CD14-positive monocyte (primary cell): ENCODE data around the gene CYLD. TPM values are rescaled to one million over a fixed set of nuclear protein-coding genes. Genes with fewer than 3 reads are reported as not detected.
A peak's percentile ranks its signal among the peaks of the same experiment; 100 is the strongest.

Experiments used
- DNase-seq, 3 donors: peaks; one replicate each; pipeline ENCODE4 v3.0.0-alpha.2; 2011 to 2022
- H2AFZ ChIP-seq: 2 replicates; pipeline ENCODE4 v1.6.0; 2012; ENCODE audit warnings: mild to moderate bottlenecking, low read depth, low read length, inconsistent platforms; ENCODE audit not compliant: insufficient read depth, poor library complexity, severe bottlenecking
- H3K27ac ChIP-seq, 2 donors: 1 replicate in 1 of 2; 2 replicates in 1 of 2; pipeline ENCODE4 v1.5.1; 2012 to 2013; ENCODE audit warnings: low read length in 2 of 2, control low read depth in 1 of 2, inconsistent platforms in 1 of 2, low read depth in 1 of 2, mild to moderate bottlenecking in 1 of 2
- H3K27me3 ChIP-seq, 2 donors: one replicate each; pipeline versions ENCODE4 v1.6.0 to v1.6.1; 2011 to 2013; ENCODE audit warnings: low read length in 2 of 2; ENCODE audit not compliant: control insufficient read depth in 2 of 2, insufficient read depth in 2 of 2
- H3K36me3 ChIP-seq, 2 donors: replicated peaks in 1 of 2; 1 replicate in 1 of 2; 2 replicates in 1 of 2; pipeline versions ENCODE4 v1.5.1 to v1.6.1; 2012 to 2013; ENCODE audit warnings: low read length in 2 of 2, control low read depth in 1 of 2, inconsistent platforms in 1 of 2, mild to moderate bottlenecking in 1 of 2; ENCODE audit not compliant: insufficient read depth in 2 of 2, control insufficient read depth in 1 of 2
- H3K4me1 ChIP-seq, 2 donors: 1 replicate in 1 of 2; 2 replicates in 1 of 2; pipeline versions ENCODE4 v1.5.1 to v1.6.1; 2012 to 2013; ENCODE audit warnings: low read length in 2 of 2, control low read depth in 1 of 2, inconsistent platforms in 1 of 2, mild to moderate bottlenecking in 1 of 2, moderate library complexity in 1 of 2; ENCODE audit not compliant: insufficient read depth in 2 of 2, control insufficient read depth in 1 of 2
- H3K4me2 ChIP-seq: replicated peaks from 2 replicates; pipeline ENCODE3; 2012; ENCODE audit warnings: low read length, moderate library complexity, mild to moderate bottlenecking; ENCODE audit not compliant: poor library complexity, severe bottlenecking; ENCODE audit errors: extremely low read depth
- H3K4me3 ChIP-seq, 3 experiments: fragments of 200-600 bp in 1 of 3; sonication (generic) in 1 of 3; replicated peaks in 1 of 3; 1 replicate in 2 of 3; 2 replicates in 1 of 3; pipeline ENCODE4 v1.5.1; 2011 to 2013; ENCODE audit warnings: low read length in 3 of 3, mild to moderate bottlenecking in 3 of 3, control low read depth in 2 of 3, low read depth in 2 of 3, inconsistent platforms in 1 of 3, moderate library complexity in 1 of 3
- H3K79me2 ChIP-seq: 2 replicates; pipeline ENCODE4 v1.6.0; 2012; ENCODE audit warnings: mild to moderate bottlenecking, control low read depth, inconsistent platforms, low read length, moderate library complexity; ENCODE audit not compliant: insufficient read depth
- H3K9ac ChIP-seq: 2 replicates; pipeline ENCODE4 v1.6.0; 2017; ENCODE audit warnings: low read length, mild to moderate bottlenecking; ENCODE audit not compliant: insufficient read depth, poor library complexity, severe bottlenecking
- H3K9me3 ChIP-seq, 2 donors: replicated peaks in 1 of 2; 1 replicate in 1 of 2; 2 replicates in 1 of 2; pipeline versions ENCODE4 v1.5.1 to v1.6.1; 2012 to 2013; ENCODE audit warnings: low read length in 2 of 2, control low read depth in 1 of 2; ENCODE audit not compliant: control insufficient read depth in 1 of 2, insufficient read depth in 1 of 2
- H4K20me1 ChIP-seq: 2 replicates; pipeline ENCODE4 v1.6.0; 2012; ENCODE audit warnings: mild to moderate bottlenecking, low read length, control low read depth, moderate library complexity; ENCODE audit not compliant: insufficient read depth
- H3K27ac Mint-ChIP-seq, 7 donors: one replicate each; pipeline ENCODE4 v1.8.0; 2020; ENCODE audit warnings: mild to moderate bottlenecking in 7 of 7, mixed read lengths in 7 of 7, moderate library complexity in 6 of 7, inconsistent platforms in 2 of 7
- H3K27me3 Mint-ChIP-seq, 3 donors: one replicate each; pipeline ENCODE4 v1.8.0; 2021 to 2022; ENCODE audit warnings: low read depth in 3 of 3, mild to moderate bottlenecking in 3 of 3, mixed read lengths in 3 of 3, moderate library complexity in 3 of 3, inconsistent platforms in 1 of 3
- H3K36me3 Mint-ChIP-seq, 2 donors: one replicate each; pipeline ENCODE4 v1.8.0; 2020; ENCODE audit warnings: mixed read lengths in 2 of 2, inconsistent platforms in 1 of 2, mild to moderate bottlenecking in 1 of 2
- H3K4me1 Mint-ChIP-seq: one replicate; pipeline ENCODE4 v1.8.0; 2020; ENCODE audit warnings: mild to moderate bottlenecking, mixed read lengths
- H3K4me3 Mint-ChIP-seq, 2 donors: one replicate each; pipeline ENCODE4 v1.8.0; 2020; ENCODE audit warnings: mild to moderate bottlenecking in 2 of 2, mixed read lengths in 2 of 2, moderate library complexity in 1 of 2
- H3K9me3 Mint-ChIP-seq, 7 donors: one replicate each; pipeline ENCODE4 v1.8.0; 2020 to 2022; ENCODE audit warnings: mixed read lengths in 7 of 7, mild to moderate bottlenecking in 6 of 7, moderate library complexity in 6 of 7, inconsistent platforms in 2 of 7
- WGBS: methylation state at CpG from one replicate; pipeline ENCODE4 v1.1.5; 2013; ENCODE audit warnings: missing lambda C conversion rate; ENCODE audit not compliant: insufficient coverage; 5-methylcytosine and 5-hydroxymethylcytosine counted together
- intact Hi-C, 2 donors: fragments of 100-400 bp; cut with micrococcal nuclease; formaldehyde crosslinking; loops; one replicate each; pipeline versions ENCODE4 v1.15.0 to v1.15.1; 2023
- polyA plus RNA-seq, 3 donors: library from polyadenylated mRNA; depleted of rRNA in 1 of 3; unstranded in 2 of 3; stranded (reverse) in 1 of 3; fragments of 300-500 nt in 2 of 3; fragments of >200 nt in 1 of 3; fragmentation: Illumina TruSeq in 2 of 3; gene quantifications; 1 replicate in 2 of 3; 2 replicates in 1 of 3; pipeline ENCODE4 v1.2.3, GENCODE V29; 2012 to 2021
- TF ChIP-seq, protein P1 (sequence below): fragments of 200-600 bp; IDR thresholded peaks from one replicate; pipeline ENCODE4 v1.8.0; 2022; ENCODE audit warnings: antibody characterized with exemption, mild to moderate bottlenecking

CYLD gene
- polyA plus RNA-seq, 3 donors: 32.1 to 57.9 (median 35.9) TPM

DNA sequence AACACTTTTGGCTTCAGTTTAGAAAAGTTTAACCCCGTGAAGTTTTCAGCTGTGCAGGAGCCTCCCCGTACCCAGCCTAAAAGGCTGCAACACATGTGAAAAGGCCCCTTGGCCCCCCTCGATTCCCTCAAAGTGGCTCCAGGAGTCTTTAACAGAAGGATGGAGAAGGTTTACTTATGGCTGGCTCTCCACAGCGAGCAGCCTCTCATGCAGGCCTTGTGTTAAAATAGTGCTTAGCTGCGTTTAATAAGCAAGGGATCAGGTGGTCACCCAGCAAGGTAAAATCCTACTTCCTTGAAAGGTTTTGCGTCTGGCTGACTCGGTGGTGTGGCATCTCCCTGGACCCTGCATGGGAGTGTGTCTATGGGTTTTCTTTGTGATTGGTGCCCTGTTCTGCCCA, 8.4 kb upstream of the CYLD start:
- H3K4me1 ChIP-seq: peaks cover 0 to 14% of the 10 kb centered on the region in 2 donors
- peaks cover 3% of the 10 kb centered on the region for H3K79me2 ChIP-seq
- H3K9me3 Mint-ChIP-seq: peaks cover 0 to 4% (median 0%) of the 10 kb centered on the region in 7 donors
- peaks cover 58 to 91% of the 10 kb centered on the region in 2 donors for H3K36me3 ChIP-seq
- DNase-seq: no peak
- peaks cover 26% of the 10 kb centered on the region for H3K4me1 Mint-ChIP-seq
- H3K27me3 Mint-ChIP-seq: peaks cover 0 to 2% (median 0%) of the 10 kb centered on the region in 3 donors
- intact Hi-C loops: loop anchor here in 1 of 2 donors (10.0 kb wide), 1 partner anchor 189 kb away; the partner anchor contains the start of gene NKD1
- H4K20me1 ChIP-seq: peaks cover 86% of the 10 kb centered on the region
- no peak overlapping the region for H2AFZ ChIP-seq
- H3K27ac ChIP-seq: no peak overlapping the region
- no peaks in the 10 kb centered on the region for H3K9me3 ChIP-seq
- WGBS: 98% methylated on average over 7 of the region's 7 CpGs
- H3K9ac ChIP-seq: no peak overlapping the region
- peak overlapping the region in 2 of 7 donors; percentile 37 to 46 for H3K27ac Mint-ChIP-seq
- no peak overlapping the region for H3K4me2 ChIP-seq
- TF ChIP-seq, protein P1, sequence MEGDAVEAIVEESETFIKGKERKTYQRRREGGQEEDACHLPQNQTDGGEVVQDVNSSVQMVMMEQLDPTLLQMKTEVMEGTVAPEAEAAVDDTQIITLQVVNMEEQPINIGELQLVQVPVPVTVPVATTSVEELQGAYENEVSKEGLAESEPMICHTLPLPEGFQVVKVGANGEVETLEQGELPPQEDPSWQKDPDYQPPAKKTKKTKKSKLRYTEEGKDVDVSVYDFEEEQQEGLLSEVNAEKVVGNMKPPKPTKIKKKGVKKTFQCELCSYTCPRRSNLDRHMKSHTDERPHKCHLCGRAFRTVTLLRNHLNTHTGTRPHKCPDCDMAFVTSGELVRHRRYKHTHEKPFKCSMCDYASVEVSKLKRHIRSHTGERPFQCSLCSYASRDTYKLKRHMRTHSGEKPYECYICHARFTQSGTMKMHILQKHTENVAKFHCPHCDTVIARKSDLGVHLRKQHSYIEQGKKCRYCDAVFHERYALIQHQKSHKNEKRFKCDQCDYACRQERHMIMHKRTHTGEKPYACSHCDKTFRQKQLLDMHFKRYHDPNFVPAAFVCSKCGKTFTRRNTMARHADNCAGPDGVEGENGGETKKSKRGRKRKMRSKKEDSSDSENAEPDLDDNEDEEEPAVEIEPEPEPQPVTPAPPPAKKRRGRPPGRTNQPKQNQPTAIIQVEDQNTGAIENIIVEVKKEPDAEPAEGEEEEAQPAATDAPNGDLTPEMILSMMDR: no peak
- no peak overlapping the region for H3K4me3 Mint-ChIP-seq
- no peaks in the 10 kb centered on the region for H3K27me3 ChIP-seq
- H3K36me3 Mint-ChIP-seq: peaks cover 88 to 89% of the 10 kb centered on the region in 2 donors
- H3K4me3 ChIP-seq: no peak overlapping the region

- H3K9me3 ChIP-seq: no peaks in the 10 kb centered on the region
- H3K36me3 Mint-ChIP-seq: peaks cover 81 to 84% of the 10 kb centered on the region in 2 donors
- H4K20me1 ChIP-seq: peaks cover 64% of the 10 kb centered on the region
- H3K27ac Mint-ChIP-seq: peak overlapping the region; percentile 12 to 82 (median 68)
- H3K27ac ChIP-seq: peak overlapping the region in 1 of 2 donors; percentile 37
- H3K27me3 ChIP-seq: no peaks in the 10 kb centered on the region
- H3K4me3 ChIP-seq: no peak overlapping the region
- peaks cover 36 to 77% of the 10 kb centered on the region in 2 donors for H3K36me3 ChIP-seq
- peak; percentile 25 to 57 (median 30) for DNase-seq
- no peak overlapping the region for H3K4me3 Mint-ChIP-seq
- intact Hi-C loops: loop anchor here (5.0 to 10.0 kb wide), 2 partner anchors 188 to 191 kb away; partner anchors contain the start of gene NKD1 (in 2 of the 2)
- no peak overlapping the region for H2AFZ ChIP-seq
- peaks cover 0 to 2% (median 0%) of the 10 kb centered on the region in 3 donors for H3K27me3 Mint-ChIP-seq
- 40% methylated on average over 7 of the region's 7 CpGs for WGBS
- peaks cover 3 to 14% of the 10 kb centered on the region in 2 donors for H3K4me1 ChIP-seq
- no peaks in the 10 kb centered on the region for H3K79me2 ChIP-seq
- no peak overlapping the region for H3K4me2 ChIP-seq
- no peak overlapping the region for H3K9ac ChIP-seq
- peaks cover 31% of the 10 kb centered on the region for H3K4me1 Mint-ChIP-seq
- TF ChIP-seq, protein P1: no peak
- H3K9me3 Mint-ChIP-seq: peaks cover 0 to 4% (median 0%) of the 10 kb centered on the region in 7 donors
Measured at GRCh38 chr16:50735629-50736122, 6.2 kb upstream of the CYLD start.
